Measurements from ENCODE around the gene SYP.

GRCh38 chrX:49232525-49232924, 32.5 kb upstream of the SYP start:
- TF ChIP-seq ARNT (IDR thresholded peaks at IDR 0.05) (no peak), FOXA1 (IDR thresholded peaks at IDR 0.05) (no peak), CTBP1 (IDR thresholded peaks at IDR 0.05; ENCODE audit: borderline replicate concordance) (no peak), FOXM1 (IDR thresholded peaks at IDR 0.05; ENCODE audit: borderline replicate concordance) (no peak), PKNOX1 (IDR thresholded peaks at IDR 0.05) (no peak), NFRKB (IDR thresholded peaks at IDR 0.05) (no peak), BHLHE40 (IDR thresholded peaks at IDR 0.05; ENCODE audit: borderline replicate concordance) (no peak), SP1 (IDR thresholded peaks at IDR 0.05) (no peak), TARDBP (IDR thresholded peaks at IDR 0.05) (no peak), SUZ12 (IDR thresholded peaks at IDR 0.05) (no peak), FOXK2 (IDR thresholded peaks at IDR 0.05) (no peak), ZNF384 (IDR thresholded peaks at IDR 0.05) (no peak), LEF1 (IDR thresholded peaks at IDR 0.05; ENCODE audit: borderline replicate concordance) (no peak)

All from HEK293T (cell line).